Right lobe of liver (tissue), 6 donors: ENCODE measurements around the gene UMPS. TPM values are rescaled to one million over a fixed set of nuclear protein-coding genes. Genes with fewer than 3 reads are reported as not detected.

Experiments
- ATAC-seq, 4 donors: fragments of 200-7000 bp; cut with Tn5 transposase; one replicate each; pipeline ENCODE4 v1.9.1; 2020; ENCODE audit warnings: mild to moderate bottlenecking in 4 of 4, moderate library complexity in 4 of 4
- DNase-seq, 3 donors: peaks; one replicate each; pipeline ENCODE4 v3.0.0-alpha.2; 2020
- H3K27ac ChIP-seq, 3 donors: fragments of 200-600 bp; one replicate each; pipeline ENCODE4 v1.8.0; 2022
- H3K27me3 ChIP-seq, 2 donors: fragments of 200-600 bp; one replicate each; pipeline ENCODE4 v1.8.0; 2022
- H3K36me3 ChIP-seq, 4 donors: fragments of 200-600 bp; sonication (generic) in 1 of 4; one replicate each; pipeline versions ENCODE4 v1.5.1 to v1.8.0; 2017 to 2022; ENCODE audit warnings: control low read depth in 1 of 4
- H3K4me1 ChIP-seq, 4 donors: fragments of 200-600 bp; sonication (generic) in 1 of 4; one replicate each; pipeline versions ENCODE4 v1.5.1 to v1.8.0; 2017 to 2022; ENCODE audit warnings: control low read depth in 1 of 4
- H3K4me3 ChIP-seq, 3 donors: fragments of 200-600 bp; one replicate each; pipeline ENCODE4 v1.8.0; 2022
- H3K9me3 ChIP-seq, 4 donors: fragments of 200-600 bp; sonication (generic) in 1 of 4; one replicate each; pipeline versions ENCODE4 v1.5.1 to v1.8.0; 2017 to 2022; ENCODE audit warnings: control low read depth in 1 of 4
- CTCF ChIP-seq, 4 donors: fragments of 200-600 bp in 3 of 4; fragments of 450-650 bp in 1 of 4; IDR thresholded peaks; one replicate each; pipeline versions ENCODE4 v1.5.1 to v1.8.0; 2016 to 2022; ENCODE audit warnings: antibody characterized with exemption in 4 of 4, mild to moderate bottlenecking in 2 of 4
- POLR2A ChIP-seq: fragments of 450-650 bp; IDR thresholded peaks from one replicate; pipeline ENCODE4 v1.6.1; 2017; ENCODE audit warnings: antibody characterized with exemption, mild to moderate bottlenecking
- WGBS: methylation state at CpG from one replicate; pipeline ENCODE4 v1.1.6; 2018; ENCODE audit warnings: low coverage, low lambda C conversion rate; ENCODE audit not compliant: insufficient coverage; ENCODE audit errors: missing lambda C conversion rate; 5-methylcytosine and 5-hydroxymethylcytosine counted together
- intact Hi-C, 2 donors: fragments of 100-400 bp; cut with DNase I; formaldehyde crosslinking; loops; one replicate each; pipeline versions ENCODE4 v1.11.2 to v1.14.1; 2022
- long read RNA-seq: library from polyadenylated mRNA; unstranded; transcript quantifications from one replicate; pipeline ENCODE4 v2.0.0, GENCODE V29; 2019
- total RNA-seq, 6 experiments: library from RNA; depleted of rRNA in 2 of 6; stranded (reverse); fragments of >200 nt in 2 of 6; fragmentation: NEBNext Ultra II Directional in 3 of 6; extraction: Animal tissue kit (Norgen Biotek cat#: 25700) in 3 of 6; gene quantifications; one replicate each; pipeline versions ENCODE4 v1.1.0 to v1.2.4, GENCODE V29; 2016 to 2023
- donor health status: DM: no; HTN: yes; CAD: no.
- donor health status: DM: no; HTN: no; CAD: no.
- donor health status: DM: no; HTN: no; CAD: no.
- donor health status: DM: no; HTN: yes; CAD: no.
- donor health status: DM: no; HTN: yes; CAD: no.

UMPS gene
- total RNA-seq, result 10 to 100 TPM; 17.5 to 29.9 (median 25.5) TPM
- long read RNA-seq, full-length matches to known transcripts, result 4 of 4 reads
- long read RNA-seq, partial matches to known transcripts, result 0 of 4 reads
- long read RNA-seq, other reads (novel, unspliced or antisense), result 0 of 4 reads

GRCh38 chr3:124730129-124730940 is at the start of gene UMPS:
UMPS (plus strand) TSS chr3:124730452; CDS start chr3:124730472, 20 bp downstream.
- intact Hi-C loops, result no loop called here
- H3K9me3 ChIP-seq, result no peaks in the 10 kb centered on the region
- H3K4me1 ChIP-seq, result peaks cover 0 to 22% (median 7%) of the 10 kb centered on the region in 4 donors
- peak within 1 kb of the TSS; percentile 88 to 92 (median 89) for H3K4me3 ChIP-seq
- WGBS, result 2% methylated on average over 26 of the region's 44 CpGs
- ATAC-seq (peak; percentile 97 to 99 (median 99)), DNase-seq (peak; percentile 94 to 95 (median 95))
- peaks cover 0 to 4% (median under 1%) of the 10 kb centered on the region in 4 donors for H3K36me3 ChIP-seq
- TF ChIP-seq CTCF (IDR thresholded peaks at IDR 0.05), result no peak
- peak; percentile 87 for TF ChIP-seq POLR2A
- no peaks in the 10 kb centered on the region for H3K27me3 ChIP-seq
- H3K27ac ChIP-seq, result peak within 1 kb of the TSS; percentile 78 to 83 (median 79)

GRCh38 chr3:124680521-124680920 is 49.7 kb upstream of the UMPS start:
- WGBS, result 88% methylated on average over 4 of the region's 4 CpGs
- intact Hi-C loops, result no loop called here
- TF ChIP-seq POLR2A (no peak), CTCF (IDR thresholded peaks at IDR 0.05) (no peak)

GRCh38 chr3:124682263-124682662 is 48.0 kb upstream of the UMPS start:
- TF ChIP-seq POLR2A (no peak), CTCF (IDR thresholded peaks at IDR 0.05) (no peak)
- H3K4me3 ChIP-seq, result no peak overlapping the region
- DNase-seq, result no peak
- 67% methylated on average over 1 of the region's 2 CpGs for WGBS
- H3K4me1 ChIP-seq, result no peaks in the 10 kb centered on the region
- H3K27ac ChIP-seq, result no peak overlapping the region
- H3K9me3 ChIP-seq, result no peaks in the 10 kb centered on the region
- H3K27me3 ChIP-seq, result no peaks in the 10 kb centered on the region
- intact Hi-C loops, result no loop called here
- H3K36me3 ChIP-seq, result peaks cover 0 to 8% (median 3%) of the 10 kb centered on the region in 4 donors
- no peak for ATAC-seq

More at GRCh38 chr3:124680521-124680920, 49.7 kb upstream of the UMPS start:
- no peak for DNase-seq
- no peak overlapping the region for H3K27ac ChIP-seq
- no peaks in the 10 kb centered on the region for H3K4me1 ChIP-seq
- H3K27me3 ChIP-seq, result no peaks in the 10 kb centered on the region
- H3K9me3 ChIP-seq, result no peaks in the 10 kb centered on the region
- no peak overlapping the region for H3K4me3 ChIP-seq
- H3K36me3 ChIP-seq, result peaks cover 0 to 12% (median 6%) of the 10 kb centered on the region in 4 donors
- ATAC-seq, result no peak

- TF ChIP-seq POLR2A (no peak), CTCF (IDR thresholded peaks at IDR 0.05) (no peak)
- intact Hi-C loops, result no loop called here
- ATAC-seq (no peak), DNase-seq (no peak)
- WGBS, result 82% methylated on average over 7 of the region's 7 CpGs
- Histone ChIP-seq H3K4me1 (peaks cover 0 to 9% (median 0%) of the 10 kb centered on the region in 4 donors), H3K4me3 (no peak overlapping the region), H3K36me3 (no peaks in the 10 kb centered on the region), H3K27ac (no peak overlapping the region), H3K9me3 (no peaks in the 10 kb centered on the region), H3K27me3 (no peaks in the 10 kb centered on the region)
Observed at GRCh38 chr3:124684459-124684858, 45.8 kb upstream of the UMPS start.
